Panc1 (cell line): ENCODE data around the gene SHB.

Experiments
- CTCF ChIP-seq: fragments of 450-650 bp; IDR thresholded peaks from 2 replicates; pipeline ENCODE4 v1.5.1; 2017; ENCODE audit warnings: mild to moderate bottlenecking
- REST ChIP-seq, 2 experiments: IDR thresholded peaks; 2 replicates each; pipeline ENCODE4 v1.6.1; 2011 to 2012; ENCODE audit warnings: low read depth in 2 of 2, control low read depth in 1 of 2, low read length in 1 of 2, mild to moderate bottlenecking in 1 of 2, moderate library complexity in 1 of 2; ENCODE audit not compliant: insufficient read depth in 1 of 2

GRCh38 chr9:37968228-37968701 lies 100.8 kb downstream of the SHB start:
- TF ChIP-seq CTCF, result no peak
- no peak for TF ChIP-seq REST (IDR thresholded peaks at IDR 0.05; ENCODE audit: insufficient read depth in 1 of 2, low read depth in 2 of 2, low read length in 1 of 2)
